GM23338 (cell line): ENCODE measurements around the gene AUH. TPM values are rescaled to one million over a fixed set of nuclear protein-coding genes. Genes with fewer than 3 reads are reported as not detected.

Experiments
- ATAC-seq: fragments of 200-7000 bp; cut with Tn5 transposase; 3 replicates; pipeline ENCODE4 v1.9.1; 2020
- DNase-seq: peaks from one replicate; pipeline ENCODE4 v3.0.0-alpha.2; 2015; ENCODE audit warnings: low spot score
- H2AFZ ChIP-seq: fragments of 200-600 bp; sonication (generic); 2 replicates; pipeline ENCODE4 v1.8.0; 2016; ENCODE audit warnings: antibody characterized with exemption, mild to moderate bottlenecking, moderate library complexity
- H3F3A ChIP-seq: fragments of 200-600 bp; sonication (generic); replicated peaks from 2 replicates; pipeline ENCODE4 v1.8.0; 2017; ENCODE audit warnings: antibody characterized with exemption, mixed run types, low read depth
- H3K27ac ChIP-seq: fragments of 200-600 bp; sonication (generic); 2 replicates; pipeline ENCODE4 v1.6.1; 2016; ENCODE audit warnings: low read depth
- H3K27me3 ChIP-seq: fragments of 200-600 bp; sonication (generic); 2 replicates; pipeline ENCODE4 v1.8.0; 2016; ENCODE audit warnings: mild to moderate bottlenecking, mixed run types, moderate library complexity; ENCODE audit not compliant: insufficient read depth
- H3K36me3 ChIP-seq: fragments of 200-600 bp; sonication (generic); 2 replicates; pipeline ENCODE4 v1.8.0; 2016; ENCODE audit warnings: mild to moderate bottlenecking; ENCODE audit not compliant: insufficient read depth
- H3K4me1 ChIP-seq: fragments of 200-600 bp; sonication (generic); 2 replicates; pipeline ENCODE4 v1.8.0; 2016; ENCODE audit warnings: mild to moderate bottlenecking, moderate library complexity; ENCODE audit not compliant: insufficient read depth
- H3K4me2 ChIP-seq: fragments of 200-600 bp; sonication (generic); 2 replicates; pipeline ENCODE4 v1.7.1; 2017; ENCODE audit warnings: mixed run types
- H3K4me3 ChIP-seq: fragments of 200-600 bp; sonication (generic); 2 replicates; pipeline ENCODE4 v1.6.1; 2016; ENCODE audit warnings: mixed run types
- H3K79me2 ChIP-seq: fragments of 200-600 bp; sonication (generic); replicated peaks from 2 replicates; pipeline ENCODE4 v1.8.0; 2017; ENCODE audit warnings: mild to moderate bottlenecking; ENCODE audit not compliant: insufficient read depth
- H3K9me2 ChIP-seq: fragments of 200-600 bp; sonication (generic); 2 replicates; pipeline ENCODE4 v1.8.0; 2017; ENCODE audit not compliant: insufficient read depth
- H4K20me1 ChIP-seq: fragments of 200-600 bp; sonication (generic); replicated peaks from 2 replicates; pipeline ENCODE4 v1.8.0; 2017; ENCODE audit warnings: mild to moderate bottlenecking; ENCODE audit not compliant: insufficient read depth
- H3K27ac Mint-ChIP-seq: 2 replicates; pipeline ENCODE4 v1.8.0; 2020; ENCODE audit warnings: inconsistent platforms, mild to moderate bottlenecking, moderate library complexity, mixed read lengths
- H3K27me3 Mint-ChIP-seq: 3 replicates; pipeline ENCODE4 v1.8.0; 2022; ENCODE audit warnings: low read depth, mild to moderate bottlenecking, moderate library complexity, mixed read lengths, inconsistent platforms; ENCODE audit not compliant: insufficient read depth, poor library complexity
- H3K36me3 Mint-ChIP-seq: 3 replicates; pipeline ENCODE4 v1.8.0; 2021; ENCODE audit warnings: low read depth, mild to moderate bottlenecking, inconsistent platforms, moderate library complexity, mixed read lengths
- H3K4me1 Mint-ChIP-seq: 3 replicates; pipeline ENCODE4 v1.8.0; 2020; ENCODE audit warnings: mild to moderate bottlenecking, inconsistent platforms, mixed read lengths
- H3K4me3 Mint-ChIP-seq: 3 replicates; pipeline ENCODE4 v1.8.0; 2021; ENCODE audit warnings: moderate library complexity, mild to moderate bottlenecking, inconsistent platforms, mixed read lengths
- H3K9me3 Mint-ChIP-seq: 3 replicates; pipeline ENCODE4 v1.8.0; 2020; ENCODE audit warnings: moderate library complexity, mild to moderate bottlenecking, inconsistent platforms, mixed read lengths
- CREB1 ChIP-seq: fragments of 250-450 bp; sonication (Bioruptor Pico); IDR thresholded peaks from 2 replicates; pipeline ENCODE4 v1.5.0; 2020; ENCODE audit warnings: low read depth, mild to moderate bottlenecking, moderate library complexity
- EZH2 ChIP-seq: fragments of 200-600 bp; sonication (generic); IDR thresholded peaks from one replicate; pipeline ENCODE4 v1.8.0; 2017; ENCODE audit warnings: antibody characterized with exemption, mild to moderate bottlenecking, low read depth; ENCODE audit not compliant: unreplicated experiment
- EZH2phosphoT487 ChIP-seq: fragments of 200-600 bp; sonication (generic); IDR thresholded peaks from one replicate; pipeline ENCODE4 v1.8.1; 2018; ENCODE audit warnings: antibody characterized with exemption; ENCODE audit not compliant: unreplicated experiment
- JUNB ChIP-seq: IDR thresholded peaks from one replicate; pipeline ENCODE4 v1.6.1; 2016; ENCODE audit warnings: antibody characterized with exemption; ENCODE audit not compliant: unreplicated experiment
- NANOG ChIP-seq: IDR thresholded peaks from 2 replicates; pipeline ENCODE4 v1.6.1; 2016; ENCODE audit warnings: antibody characterized with exemption, borderline replicate concordance
- POLR2AphosphoS5 ChIP-seq: IDR thresholded peaks from 2 replicates; pipeline ENCODE4 v1.6.1; 2016; ENCODE audit warnings: antibody characterized with exemption, low read depth
- STAT1 ChIP-seq: IDR thresholded peaks from one replicate; pipeline ENCODE4 v1.6.1; 2016; ENCODE audit warnings: antibody characterized with exemption; ENCODE audit not compliant: unreplicated experiment
- ZNF114 ChIP-seq: fragments of 250-450 bp; sonication (Bioruptor Pico); IDR thresholded peaks from 2 replicates; pipeline ENCODE4 v1.5.0; 2020; ENCODE audit warnings: mild to moderate bottlenecking, moderate library complexity
- ZNF331 ChIP-seq: fragments of 250-450 bp; sonication (Bioruptor Pico); IDR thresholded peaks from 2 replicates; pipeline ENCODE4 v1.5.0; 2020; ENCODE audit warnings: low read depth, mild to moderate bottlenecking, moderate library complexity
- polyA plus RNA-seq: library from polyadenylated mRNA; unstranded; fragments of >200 nt; fragmentation: Nextera tagmentation; extraction: Ambion mirVana; gene quantifications from 2 replicates; pipeline ENCODE4 v1.2.1, GENCODE V29; 2016
- total RNA-seq: library from RNA; depleted of rRNA; stranded (reverse); fragments of >200 nt; shearing (Covaris generic); gene quantifications from 2 replicates; pipeline ENCODE4 v1.2.3, GENCODE V29; 2014
- TF ChIP-seq, protein P1 (sequence below): IDR thresholded peaks from one replicate; pipeline ENCODE4 v1.6.1; 2018; ENCODE audit warnings: antibody characterized with exemption; ENCODE audit not compliant: unreplicated experiment
- TF ChIP-seq, protein P2 (sequence below): IDR thresholded peaks from 2 replicates; pipeline ENCODE4 v1.6.1; 2016; ENCODE audit warnings: antibody characterized with exemption
- TF ChIP-seq, protein P3 (sequence below), 2 experiments: fragments of 200-600 bp in 1 of 2; sonication (generic) in 1 of 2; conservative IDR thresholded peaks; 2 replicates each; pipeline versions ENCODE4 v1.5.1 to v1.6.1; 2016 to 2017; ENCODE audit warnings: antibody characterized with exemption in 2 of 2, low read depth in 2 of 2, mild to moderate bottlenecking in 2 of 2, moderate library complexity in 1 of 2
- TF ChIP-seq, protein P4 (sequence below): fragments of 250-450 bp; sonication (Bioruptor Pico); IDR thresholded peaks from 2 replicates; pipeline ENCODE4 v1.5.0; 2020; ENCODE audit warnings: mild to moderate bottlenecking, moderate library complexity

Gene AUH
- total and polyA plus RNA-seq, 2 experiments from 2014 or later, result 28.8 to 34.2 TPM

DNA sequence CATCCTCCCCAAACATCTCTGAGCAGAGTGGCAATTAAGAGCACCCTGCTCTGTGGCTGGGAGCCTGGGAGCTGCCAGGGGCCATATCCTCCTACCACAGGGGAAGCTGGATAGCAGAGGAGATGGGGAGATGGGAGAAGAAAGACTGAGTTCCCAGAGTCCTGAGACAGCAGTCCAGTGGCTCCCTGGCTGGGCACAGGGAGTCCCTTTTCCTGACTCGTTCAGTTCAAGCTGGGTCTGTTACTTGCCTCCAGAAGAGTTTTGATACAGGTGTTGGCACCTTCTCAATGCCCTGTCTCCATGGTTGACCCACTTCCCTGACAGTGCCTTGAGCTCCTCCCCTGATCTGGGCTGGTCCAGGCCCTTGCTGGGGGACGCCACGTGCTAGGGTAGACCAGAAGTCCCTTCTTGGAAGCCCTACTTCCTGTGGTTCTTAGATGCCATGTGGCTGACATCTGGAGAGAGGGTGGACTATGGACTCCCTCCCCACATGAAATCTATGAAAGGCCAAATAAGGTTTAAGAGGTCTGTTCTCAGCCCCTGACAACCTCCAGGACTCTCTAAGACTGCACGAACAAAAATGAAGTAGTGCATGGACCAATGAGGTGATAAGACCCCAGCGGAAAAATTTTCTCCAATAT is 166.2 kb downstream of the AUH start:
- H4K20me1 ChIP-seq, result no peaks in the 10 kb centered on the region
- ATAC-seq (no peak), DNase-seq (no peak)
- H3K4me3 ChIP-seq, result no peak overlapping the region
- peaks cover 38% of the 10 kb centered on the region for H3K27me3 ChIP-seq
- H2AFZ ChIP-seq, result no peak overlapping the region
- H3K27ac Mint-ChIP-seq, result no peak overlapping the region
- H3K36me3 Mint-ChIP-seq, result peaks cover 13% of the 10 kb centered on the region; the same call in 1 of the 3 replicates
- no peaks in the 10 kb centered on the region; the same call in 1 of the 2 replicates for H3K36me3 ChIP-seq
- H3K9me2 ChIP-seq, result peaks cover 7% of the 10 kb centered on the region; the same call in 1 of the 2 replicates
- H3K4me1 ChIP-seq, result peaks cover 22% of the 10 kb centered on the region
- peaks cover 10% of the 10 kb centered on the region; the same call in 2 of the 3 replicates for H3K9me3 Mint-ChIP-seq
- 0 out of 2 replicates have a peak, but pooled peaks cover 2% of the 10 kb centered on the region for H3F3A ChIP-seq
- no peak overlapping the region for H3K4me3 Mint-ChIP-seq
- H3K4me2 ChIP-seq, result no peak overlapping the region
- no peak overlapping the region for H3K27ac ChIP-seq
- peaks cover 28% of the 10 kb centered on the region for H3K4me1 Mint-ChIP-seq
- TF ChIP-seq EZH2 (no peak), ZNF331 (CRISPR knock-in tag) (no peak), POLR2AphosphoS5 (no peak), EZH2phosphoT487 (no peak), JUNB (no peak), STAT1 (no peak), ZNF114 (CRISPR knock-in tag) (no peak), CREB1 (CRISPR knock-in tag) (no peak), NANOG (no peak)
- TF ChIP-seq, protein P1, sequence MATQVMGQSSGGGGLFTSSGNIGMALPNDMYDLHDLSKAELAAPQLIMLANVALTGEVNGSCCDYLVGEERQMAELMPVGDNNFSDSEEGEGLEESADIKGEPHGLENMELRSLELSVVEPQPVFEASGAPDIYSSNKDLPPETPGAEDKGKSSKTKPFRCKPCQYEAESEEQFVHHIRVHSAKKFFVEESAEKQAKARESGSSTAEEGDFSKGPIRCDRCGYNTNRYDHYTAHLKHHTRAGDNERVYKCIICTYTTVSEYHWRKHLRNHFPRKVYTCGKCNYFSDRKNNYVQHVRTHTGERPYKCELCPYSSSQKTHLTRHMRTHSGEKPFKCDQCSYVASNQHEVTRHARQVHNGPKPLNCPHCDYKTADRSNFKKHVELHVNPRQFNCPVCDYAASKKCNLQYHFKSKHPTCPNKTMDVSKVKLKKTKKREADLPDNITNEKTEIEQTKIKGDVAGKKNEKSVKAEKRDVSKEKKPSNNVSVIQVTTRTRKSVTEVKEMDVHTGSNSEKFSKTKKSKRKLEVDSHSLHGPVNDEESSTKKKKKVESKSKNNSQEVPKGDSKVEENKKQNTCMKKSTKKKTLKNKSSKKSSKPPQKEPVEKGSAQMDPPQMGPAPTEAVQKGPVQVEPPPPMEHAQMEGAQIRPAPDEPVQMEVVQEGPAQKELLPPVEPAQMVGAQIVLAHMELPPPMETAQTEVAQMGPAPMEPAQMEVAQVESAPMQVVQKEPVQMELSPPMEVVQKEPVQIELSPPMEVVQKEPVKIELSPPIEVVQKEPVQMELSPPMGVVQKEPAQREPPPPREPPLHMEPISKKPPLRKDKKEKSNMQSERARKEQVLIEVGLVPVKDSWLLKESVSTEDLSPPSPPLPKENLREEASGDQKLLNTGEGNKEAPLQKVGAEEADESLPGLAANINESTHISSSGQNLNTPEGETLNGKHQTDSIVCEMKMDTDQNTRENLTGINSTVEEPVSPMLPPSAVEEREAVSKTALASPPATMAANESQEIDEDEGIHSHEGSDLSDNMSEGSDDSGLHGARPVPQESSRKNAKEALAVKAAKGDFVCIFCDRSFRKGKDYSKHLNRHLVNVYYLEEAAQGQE, result no peak
- TF ChIP-seq, protein P2, sequence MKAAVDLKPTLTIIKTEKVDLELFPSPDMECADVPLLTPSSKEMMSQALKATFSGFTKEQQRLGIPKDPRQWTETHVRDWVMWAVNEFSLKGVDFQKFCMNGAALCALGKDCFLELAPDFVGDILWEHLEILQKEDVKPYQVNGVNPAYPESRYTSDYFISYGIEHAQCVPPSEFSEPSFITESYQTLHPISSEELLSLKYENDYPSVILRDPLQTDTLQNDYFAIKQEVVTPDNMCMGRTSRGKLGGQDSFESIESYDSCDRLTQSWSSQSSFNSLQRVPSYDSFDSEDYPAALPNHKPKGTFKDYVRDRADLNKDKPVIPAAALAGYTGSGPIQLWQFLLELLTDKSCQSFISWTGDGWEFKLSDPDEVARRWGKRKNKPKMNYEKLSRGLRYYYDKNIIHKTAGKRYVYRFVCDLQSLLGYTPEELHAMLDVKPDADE, result no peak
- TF ChIP-seq, protein P3, sequence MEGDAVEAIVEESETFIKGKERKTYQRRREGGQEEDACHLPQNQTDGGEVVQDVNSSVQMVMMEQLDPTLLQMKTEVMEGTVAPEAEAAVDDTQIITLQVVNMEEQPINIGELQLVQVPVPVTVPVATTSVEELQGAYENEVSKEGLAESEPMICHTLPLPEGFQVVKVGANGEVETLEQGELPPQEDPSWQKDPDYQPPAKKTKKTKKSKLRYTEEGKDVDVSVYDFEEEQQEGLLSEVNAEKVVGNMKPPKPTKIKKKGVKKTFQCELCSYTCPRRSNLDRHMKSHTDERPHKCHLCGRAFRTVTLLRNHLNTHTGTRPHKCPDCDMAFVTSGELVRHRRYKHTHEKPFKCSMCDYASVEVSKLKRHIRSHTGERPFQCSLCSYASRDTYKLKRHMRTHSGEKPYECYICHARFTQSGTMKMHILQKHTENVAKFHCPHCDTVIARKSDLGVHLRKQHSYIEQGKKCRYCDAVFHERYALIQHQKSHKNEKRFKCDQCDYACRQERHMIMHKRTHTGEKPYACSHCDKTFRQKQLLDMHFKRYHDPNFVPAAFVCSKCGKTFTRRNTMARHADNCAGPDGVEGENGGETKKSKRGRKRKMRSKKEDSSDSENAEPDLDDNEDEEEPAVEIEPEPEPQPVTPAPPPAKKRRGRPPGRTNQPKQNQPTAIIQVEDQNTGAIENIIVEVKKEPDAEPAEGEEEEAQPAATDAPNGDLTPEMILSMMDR (conservative IDR thresholded peaks at IDR 0.05; ENCODE audit: low read depth in 2 of 2), result no peak
- TF ChIP-seq, protein P4, sequence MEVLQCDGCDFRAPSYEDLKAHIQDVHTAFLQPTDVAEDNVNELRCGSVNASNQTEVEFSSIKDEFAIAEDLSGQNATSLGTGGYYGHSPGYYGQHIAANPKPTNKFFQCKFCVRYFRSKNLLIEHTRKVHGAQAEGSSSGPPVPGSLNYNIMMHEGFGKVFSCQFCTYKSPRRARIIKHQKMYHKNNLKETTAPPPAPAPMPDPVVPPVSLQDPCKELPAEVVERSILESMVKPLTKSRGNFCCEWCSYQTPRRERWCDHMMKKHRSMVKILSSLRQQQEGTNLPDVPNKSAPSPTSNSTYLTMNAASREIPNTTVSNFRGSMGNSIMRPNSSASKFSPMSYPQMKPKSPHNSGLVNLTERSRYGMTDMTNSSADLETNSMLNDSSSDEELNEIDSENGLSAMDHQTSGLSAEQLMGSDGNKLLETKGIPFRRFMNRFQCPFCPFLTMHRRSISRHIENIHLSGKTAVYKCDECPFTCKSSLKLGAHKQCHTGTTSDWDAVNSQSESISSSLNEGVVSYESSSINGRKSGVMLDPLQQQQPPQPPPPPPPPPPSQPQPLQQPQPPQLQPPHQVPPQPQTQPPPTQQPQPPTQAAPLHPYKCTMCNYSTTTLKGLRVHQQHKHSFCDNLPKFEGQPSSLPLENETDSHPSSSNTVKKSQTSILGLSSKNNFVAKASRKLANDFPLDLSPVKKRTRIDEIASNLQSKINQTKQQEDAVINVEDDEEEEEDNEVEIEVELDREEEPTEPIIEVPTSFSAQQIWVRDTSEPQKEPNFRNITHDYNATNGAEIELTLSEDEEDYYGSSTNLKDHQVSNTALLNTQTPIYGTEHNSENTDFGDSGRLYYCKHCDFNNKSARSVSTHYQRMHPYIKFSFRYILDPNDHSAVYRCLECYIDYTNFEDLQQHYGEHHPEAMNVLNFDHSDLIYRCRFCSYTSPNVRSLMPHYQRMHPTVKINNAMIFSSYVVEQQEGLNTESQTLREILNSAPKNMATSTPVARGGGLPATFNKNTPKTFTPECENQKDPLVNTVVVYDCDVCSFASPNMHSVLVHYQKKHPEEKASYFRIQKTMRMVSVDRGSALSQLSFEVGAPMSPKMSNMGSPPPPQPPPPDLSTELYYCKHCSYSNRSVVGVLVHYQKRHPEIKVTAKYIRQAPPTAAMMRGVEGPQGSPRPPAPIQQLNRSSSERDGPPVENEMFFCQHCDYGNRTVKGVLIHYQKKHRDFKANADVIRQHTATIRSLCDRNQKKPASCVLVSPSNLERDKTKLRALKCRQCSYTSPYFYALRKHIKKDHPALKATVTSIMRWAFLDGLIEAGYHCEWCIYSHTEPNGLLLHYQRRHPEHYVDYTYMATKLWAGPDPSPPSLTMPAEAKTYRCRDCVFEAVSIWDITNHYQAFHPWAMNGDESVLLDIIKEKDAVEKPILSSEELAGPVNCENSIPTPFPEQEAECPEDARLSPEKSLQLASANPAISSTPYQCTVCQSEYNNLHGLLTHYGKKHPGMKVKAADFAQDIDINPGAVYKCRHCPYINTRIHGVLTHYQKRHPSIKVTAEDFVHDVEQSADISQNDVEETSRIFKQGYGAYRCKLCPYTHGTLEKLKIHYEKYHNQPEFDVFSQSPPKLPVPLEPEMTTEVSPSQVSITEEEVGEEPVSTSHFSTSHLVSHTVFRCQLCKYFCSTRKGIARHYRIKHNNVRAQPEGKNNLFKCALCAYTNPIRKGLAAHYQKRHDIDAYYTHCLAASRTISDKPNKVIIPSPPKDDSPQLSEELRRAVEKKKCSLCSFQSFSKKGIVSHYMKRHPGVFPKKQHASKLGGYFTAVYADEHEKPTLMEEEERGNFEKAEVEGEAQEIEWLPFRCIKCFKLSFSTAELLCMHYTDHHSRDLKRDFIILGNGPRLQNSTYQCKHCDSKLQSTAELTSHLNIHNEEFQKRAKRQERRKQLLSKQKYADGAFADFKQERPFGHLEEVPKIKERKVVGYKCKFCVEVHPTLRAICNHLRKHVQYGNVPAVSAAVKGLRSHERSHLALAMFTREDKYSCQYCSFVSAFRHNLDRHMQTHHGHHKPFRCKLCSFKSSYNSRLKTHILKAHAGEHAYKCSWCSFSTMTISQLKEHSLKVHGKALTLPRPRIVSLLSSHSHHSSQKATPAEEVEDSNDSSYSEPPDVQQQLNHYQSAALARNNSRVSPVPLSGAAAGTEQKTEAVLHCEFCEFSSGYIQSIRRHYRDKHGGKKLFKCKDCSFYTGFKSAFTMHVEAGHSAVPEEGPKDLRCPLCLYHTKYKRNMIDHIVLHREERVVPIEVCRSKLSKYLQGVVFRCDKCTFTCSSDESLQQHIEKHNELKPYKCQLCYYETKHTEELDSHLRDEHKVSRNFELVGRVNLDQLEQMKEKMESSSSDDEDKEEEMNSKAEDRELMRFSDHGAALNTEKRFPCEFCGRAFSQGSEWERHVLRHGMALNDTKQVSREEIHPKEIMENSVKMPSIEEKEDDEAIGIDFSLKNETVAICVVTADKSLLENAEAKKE, result no peak
- H3K27me3 Mint-ChIP-seq, result peaks cover 30% of the 10 kb centered on the region
- no peaks in the 10 kb centered on the region for H3K79me2 ChIP-seq
